GM21515 (cell line): ENCODE results near the gene ANO6.
"Not testable (repeated sequence)": the region's sequence is repeated elsewhere in the genome, so short reads cannot be mapped to it uniquely, and the experiment has no call there.

Experiments used
- ATAC-seq: cut with Tn5 transposase; IDR thresholded peaks from one replicate; pipeline ENCODE4 v1.9.1; 2021; ENCODE audit not compliant: unreplicated experiment

The ANO6 gene, protein sequence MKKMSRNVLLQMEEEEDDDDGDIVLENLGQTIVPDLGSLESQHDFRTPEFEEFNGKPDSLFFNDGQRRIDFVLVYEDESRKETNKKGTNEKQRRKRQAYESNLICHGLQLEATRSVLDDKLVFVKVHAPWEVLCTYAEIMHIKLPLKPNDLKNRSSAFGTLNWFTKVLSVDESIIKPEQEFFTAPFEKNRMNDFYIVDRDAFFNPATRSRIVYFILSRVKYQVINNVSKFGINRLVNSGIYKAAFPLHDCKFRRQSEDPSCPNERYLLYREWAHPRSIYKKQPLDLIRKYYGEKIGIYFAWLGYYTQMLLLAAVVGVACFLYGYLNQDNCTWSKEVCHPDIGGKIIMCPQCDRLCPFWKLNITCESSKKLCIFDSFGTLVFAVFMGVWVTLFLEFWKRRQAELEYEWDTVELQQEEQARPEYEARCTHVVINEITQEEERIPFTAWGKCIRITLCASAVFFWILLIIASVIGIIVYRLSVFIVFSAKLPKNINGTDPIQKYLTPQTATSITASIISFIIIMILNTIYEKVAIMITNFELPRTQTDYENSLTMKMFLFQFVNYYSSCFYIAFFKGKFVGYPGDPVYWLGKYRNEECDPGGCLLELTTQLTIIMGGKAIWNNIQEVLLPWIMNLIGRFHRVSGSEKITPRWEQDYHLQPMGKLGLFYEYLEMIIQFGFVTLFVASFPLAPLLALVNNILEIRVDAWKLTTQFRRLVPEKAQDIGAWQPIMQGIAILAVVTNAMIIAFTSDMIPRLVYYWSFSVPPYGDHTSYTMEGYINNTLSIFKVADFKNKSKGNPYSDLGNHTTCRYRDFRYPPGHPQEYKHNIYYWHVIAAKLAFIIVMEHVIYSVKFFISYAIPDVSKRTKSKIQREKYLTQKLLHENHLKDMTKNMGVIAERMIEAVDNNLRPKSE

DNA sequence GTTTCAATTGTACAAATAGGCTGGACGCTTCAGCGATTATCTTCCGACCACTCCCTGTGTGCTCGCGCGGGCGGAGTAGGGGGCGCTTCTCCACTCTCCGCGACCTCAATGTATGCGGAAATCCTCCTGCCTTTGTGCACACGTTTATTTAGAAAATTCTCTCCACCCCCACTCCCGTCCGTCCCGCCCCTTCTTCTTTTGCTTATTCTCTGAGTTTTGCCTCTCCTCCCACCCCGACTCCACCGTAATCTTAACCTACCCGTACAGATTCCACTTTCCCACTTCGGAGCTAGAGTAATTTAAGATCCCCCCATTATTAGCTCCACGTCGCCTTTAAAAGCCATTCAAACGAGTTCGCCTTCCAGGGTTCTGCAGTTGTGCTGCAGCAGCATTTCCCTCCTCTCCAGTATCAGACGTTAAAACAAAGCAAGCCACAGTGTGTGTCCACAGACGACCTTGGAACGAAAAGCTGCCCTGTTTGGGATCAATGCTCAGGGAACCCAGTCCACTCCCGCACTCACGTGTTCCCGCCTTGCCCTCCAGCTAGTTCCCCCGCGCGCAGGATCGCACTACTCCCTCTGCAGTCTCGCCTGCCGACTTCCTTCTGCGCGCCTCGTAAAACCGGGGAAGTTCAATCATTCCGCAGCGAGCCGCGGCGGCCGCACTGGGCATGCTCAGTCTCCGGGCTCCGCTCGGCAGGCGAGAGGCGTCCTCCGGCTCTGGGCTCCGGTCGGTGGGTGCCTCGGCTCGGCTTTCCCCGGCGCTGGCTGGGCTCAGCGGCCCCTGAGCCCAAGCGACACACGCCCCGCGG is at the start of gene ANO6:
ANO6 (plus strand) TSS at position 677 of the 811 bp plus-strand sequence. CDS start 227 bp downstream, outside the sequence.
- ATAC-seq: peak; percentile 73

DNA sequence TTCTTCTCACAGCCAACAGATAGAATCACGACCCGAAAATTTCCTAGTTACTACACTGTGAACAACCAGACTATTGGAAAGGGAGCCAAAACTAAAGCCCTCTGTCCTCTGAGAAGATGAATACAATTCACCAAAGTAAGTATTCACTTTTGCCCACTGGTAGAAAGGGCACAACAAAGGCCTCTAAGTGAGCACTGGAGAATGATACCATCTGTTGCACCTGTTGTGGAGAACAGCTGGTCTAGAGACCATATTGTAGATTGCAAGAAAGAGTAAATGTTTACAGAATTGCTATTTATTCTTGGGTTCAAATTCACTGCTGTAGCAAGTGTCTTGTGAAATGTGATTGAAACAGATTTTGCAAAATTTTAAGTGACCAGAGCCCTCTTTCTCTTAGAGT is 46.9 kb upstream of the ANO6 start:
- ATAC-seq: no peak

DNA sequence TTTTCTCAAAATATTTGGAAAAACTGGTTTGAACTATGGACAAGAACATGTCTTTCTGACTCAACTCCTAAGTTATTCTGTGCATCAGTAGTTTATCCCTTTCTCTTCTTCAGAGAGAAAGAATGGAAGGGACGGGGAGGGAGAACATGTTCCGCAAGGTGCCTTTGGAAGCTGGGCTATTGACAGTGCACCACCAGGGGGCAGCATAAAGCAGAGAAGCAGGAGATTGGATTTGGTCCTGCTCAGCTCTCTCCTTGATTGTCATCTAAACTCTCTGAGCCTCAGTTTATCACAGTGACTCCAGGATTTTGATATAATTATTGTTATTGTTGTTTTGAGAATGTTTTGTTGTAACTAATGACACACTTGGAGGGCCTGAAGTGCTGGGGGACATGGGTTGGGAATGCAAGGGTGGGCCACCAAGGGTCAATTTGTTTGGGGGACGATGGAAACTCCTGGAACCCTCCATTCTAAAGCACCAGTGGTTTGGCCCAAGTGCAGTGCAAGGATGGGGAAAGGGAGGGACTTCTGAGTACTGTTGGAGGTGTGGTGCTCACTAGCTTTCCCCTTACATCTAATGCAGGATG is 45.3 kb upstream of the ANO6 start:
- ATAC-seq: no peak

DNA sequence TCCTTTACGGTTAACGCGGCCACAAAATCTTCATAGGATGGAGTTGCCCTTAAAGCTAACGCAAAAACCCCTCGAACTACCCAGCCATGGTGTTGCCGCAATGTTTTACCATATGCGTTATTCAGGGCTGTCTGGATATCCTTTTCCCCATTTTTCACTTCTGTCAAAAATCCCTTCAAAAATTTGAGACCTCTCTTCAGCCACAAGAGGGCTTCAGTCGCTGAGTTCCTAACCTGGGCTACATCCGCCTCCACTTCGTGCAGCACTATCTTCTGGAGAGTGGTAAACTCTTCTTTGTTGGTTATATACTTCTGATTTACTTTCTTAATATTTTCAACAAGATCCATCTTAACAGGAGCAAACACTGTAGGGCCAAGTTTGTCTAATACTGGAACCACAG is 42.6 kb upstream of the ANO6 start:
- ATAC-seq: not testable (repeated sequence)

DNA sequence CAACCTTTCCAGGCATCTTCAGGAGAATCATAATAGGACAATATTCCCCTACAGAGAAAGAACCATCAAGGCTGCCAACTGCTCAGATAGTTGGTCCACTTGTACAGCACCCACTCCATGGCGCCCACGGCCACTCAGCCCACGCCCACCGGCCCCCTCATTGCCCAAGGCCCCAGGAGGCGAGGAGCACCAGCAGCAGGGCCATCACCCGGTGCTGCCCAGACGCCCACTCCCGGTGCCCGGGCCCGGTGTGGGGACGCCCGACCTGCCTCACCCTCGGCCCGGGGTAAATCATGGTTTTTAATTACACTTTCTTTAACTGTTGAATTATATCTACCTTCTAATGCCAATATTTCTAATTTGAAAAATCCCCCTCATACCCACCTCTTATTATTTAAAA is 41.3 kb upstream of the ANO6 start:
- no peak for ATAC-seq

DNA sequence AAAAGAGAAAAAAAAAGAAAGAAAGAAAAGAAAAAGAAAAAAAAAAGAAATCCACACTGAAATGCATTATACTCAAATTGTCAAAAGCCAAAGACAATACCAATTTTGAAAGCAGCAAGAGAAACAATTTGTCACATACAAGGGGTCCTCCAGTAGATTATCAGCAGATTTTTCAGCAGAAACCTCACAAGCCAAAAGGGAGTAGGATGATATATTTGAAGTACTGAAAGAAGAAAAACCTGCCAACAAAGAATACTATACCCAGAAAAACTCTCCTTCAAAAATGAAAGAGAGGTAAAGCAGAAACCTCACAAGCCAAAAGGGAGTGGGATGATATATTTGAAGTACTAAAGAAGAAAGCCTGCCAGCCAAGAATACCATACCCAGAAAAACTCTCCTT is 37.1 kb upstream of the ANO6 start:
- ATAC-seq: no peak

DNA sequence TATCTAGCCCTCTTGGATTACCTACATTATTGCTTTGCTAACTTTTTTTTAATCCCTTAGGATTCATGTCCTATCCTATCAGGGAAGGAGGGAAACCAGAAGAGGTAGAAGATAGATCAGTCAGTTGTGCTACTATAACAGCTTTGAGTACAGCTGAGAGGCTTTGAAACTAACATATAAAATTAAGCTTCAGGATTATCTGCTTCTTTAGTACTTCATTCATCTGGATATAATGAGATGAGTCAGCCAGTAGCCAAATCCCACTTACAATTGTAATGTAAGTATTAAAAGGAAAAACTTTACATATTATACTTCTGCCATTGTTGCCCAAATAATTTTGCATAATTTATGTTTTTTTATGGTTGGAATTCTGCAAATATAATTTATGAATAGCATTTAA is 33.4 kb upstream of the ANO6 start:
- ATAC-seq: no peak

DNA sequence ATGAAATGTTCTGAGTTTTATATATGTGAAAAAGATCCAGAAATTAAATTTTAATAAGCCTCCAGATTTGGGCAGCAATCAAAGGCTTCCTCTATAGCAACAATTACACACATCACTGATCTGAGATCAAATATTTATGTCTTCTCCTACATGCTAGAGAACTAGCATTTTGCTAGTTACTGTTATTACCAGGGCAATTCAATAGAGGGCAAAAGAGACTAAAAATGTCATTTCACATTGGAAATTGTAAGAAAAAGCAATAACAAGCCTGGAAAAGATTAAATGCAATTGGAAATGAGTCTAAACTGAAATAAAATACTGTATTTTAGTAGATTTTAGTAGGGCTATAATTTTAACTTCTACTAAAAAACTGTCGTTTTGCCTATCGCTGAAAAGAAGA is 32.6 kb upstream of the ANO6 start:
- no peak for ATAC-seq

DNA sequence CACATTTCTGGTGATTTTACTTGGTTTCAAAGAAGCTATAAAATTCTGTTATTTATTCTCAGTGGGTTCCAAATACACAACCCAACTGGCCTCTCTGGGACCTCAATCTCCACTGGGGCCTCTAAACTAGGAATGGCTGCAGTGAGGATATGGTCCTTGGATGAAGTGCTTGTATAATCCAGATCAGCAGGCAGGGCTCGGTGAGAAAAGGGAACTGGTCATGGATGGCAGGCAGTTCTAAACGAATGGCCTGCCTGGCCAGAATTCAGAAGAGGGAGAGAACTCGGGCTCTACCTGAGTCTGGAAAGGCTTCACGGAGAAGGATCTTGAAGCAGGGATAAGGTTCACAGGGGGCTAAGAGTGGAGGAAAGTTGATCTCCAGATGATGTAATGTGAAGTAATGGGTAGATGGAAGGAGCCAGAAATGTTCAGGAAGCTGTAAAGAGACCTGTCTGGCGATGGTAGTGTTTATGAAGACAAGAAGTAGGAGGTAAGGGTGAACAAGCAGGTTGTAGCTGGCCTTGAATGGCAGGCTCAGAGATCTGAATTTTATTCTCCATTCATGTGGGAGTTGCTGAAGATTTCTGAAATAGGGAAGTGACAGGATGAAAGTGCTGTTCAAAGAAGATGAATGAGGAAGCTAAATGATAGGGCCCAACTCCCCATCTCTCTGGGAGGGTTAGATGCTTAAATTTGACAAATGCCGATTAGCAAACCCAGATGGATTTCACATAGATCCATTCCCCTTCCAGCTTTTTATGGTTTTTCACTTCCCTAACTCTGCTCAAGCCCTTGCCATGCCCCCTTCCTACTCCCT is 31.5 kb upstream of the ANO6 start:
- no peak for ATAC-seq

DNA sequence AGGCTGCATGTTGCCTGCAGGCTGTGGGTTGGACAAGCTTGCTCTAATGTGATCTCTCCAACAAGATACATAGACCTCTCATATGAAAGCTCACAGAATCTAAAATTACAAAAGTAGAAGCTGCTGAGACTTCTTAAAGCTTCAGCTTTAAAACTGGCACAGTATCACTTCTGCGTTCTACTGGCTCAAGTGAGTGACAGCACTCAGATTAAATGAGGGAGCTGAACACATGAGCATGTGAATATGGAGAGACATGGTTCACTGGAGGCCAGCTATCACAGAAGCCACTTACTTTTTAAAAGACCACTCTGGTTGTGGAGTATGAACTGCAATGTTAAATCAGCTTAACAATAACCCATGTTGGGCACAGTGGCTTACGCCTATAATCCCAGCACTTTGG is 29.1 kb upstream of the ANO6 start:
- ATAC-seq: no peak

DNA sequence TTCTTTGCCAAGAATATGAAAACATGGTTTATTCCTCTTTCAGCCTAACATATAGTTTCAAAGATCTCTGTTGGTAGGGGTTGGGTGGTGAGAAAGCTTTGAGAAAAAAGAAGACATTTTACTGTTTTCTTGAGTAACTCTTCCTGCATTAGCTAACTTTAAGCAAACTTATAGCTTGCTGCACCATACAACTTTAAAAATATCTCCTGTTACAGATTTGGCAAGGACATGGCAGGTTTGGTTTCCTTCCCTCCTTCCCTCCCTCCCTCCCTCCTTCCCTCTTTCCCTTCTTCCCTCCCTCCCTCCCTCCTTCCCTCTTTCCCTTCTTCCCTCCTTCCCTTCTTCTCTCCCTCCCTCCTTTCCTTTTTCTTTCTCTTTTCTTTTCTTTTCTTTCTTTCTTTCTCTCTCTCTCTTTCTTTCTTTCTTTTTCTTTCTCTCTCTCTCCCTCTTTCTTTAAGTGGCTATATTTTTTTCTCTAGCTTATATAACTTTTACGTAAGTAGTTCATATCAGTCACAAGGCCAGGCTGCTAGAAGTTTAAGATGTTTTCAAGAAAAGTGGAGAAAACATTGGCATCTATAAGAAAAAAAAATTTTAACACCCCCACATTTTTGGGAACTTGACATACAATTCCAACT is 26.0 kb upstream of the ANO6 start:
- ATAC-seq: no peak

DNA sequence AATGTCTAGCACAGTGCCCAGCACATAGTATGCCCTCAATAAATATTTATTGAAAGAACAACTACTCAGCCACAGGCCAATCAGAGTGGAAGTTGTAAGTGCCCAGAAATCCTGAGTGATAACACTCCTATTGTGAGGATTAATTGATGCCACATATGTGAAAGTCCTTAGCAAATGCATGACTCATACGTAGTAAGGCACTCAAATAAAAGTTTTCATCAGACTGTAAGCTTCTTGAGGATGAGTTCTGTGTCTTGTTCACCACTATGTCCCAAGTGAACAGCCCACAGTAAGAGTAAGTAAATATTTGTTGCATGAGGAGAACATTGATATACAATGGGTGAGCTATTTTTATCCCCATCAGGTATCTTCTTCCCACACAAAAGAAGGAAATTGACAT is 24.7 kb upstream of the ANO6 start:
- no peak for ATAC-seq

DNA sequence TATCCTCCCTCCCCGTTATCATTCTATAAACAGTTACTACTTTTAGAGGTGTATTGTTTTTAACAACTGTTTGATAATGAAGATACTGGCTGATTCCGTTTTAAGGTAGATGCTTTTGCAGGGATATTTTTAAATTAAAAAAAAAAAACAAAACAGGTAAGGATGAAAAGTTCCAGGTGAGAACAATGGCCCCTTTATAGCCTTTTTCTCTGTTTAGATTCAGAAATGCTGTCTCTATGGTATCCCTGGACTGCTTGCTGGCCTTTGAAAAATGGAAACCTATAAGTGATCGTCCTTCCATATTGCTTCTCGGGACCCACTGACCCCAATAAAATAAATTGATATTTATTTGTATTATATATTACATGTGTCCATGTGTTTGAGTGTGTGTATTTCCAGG is 23.2 kb upstream of the ANO6 start:
- ATAC-seq: no peak

DNA sequence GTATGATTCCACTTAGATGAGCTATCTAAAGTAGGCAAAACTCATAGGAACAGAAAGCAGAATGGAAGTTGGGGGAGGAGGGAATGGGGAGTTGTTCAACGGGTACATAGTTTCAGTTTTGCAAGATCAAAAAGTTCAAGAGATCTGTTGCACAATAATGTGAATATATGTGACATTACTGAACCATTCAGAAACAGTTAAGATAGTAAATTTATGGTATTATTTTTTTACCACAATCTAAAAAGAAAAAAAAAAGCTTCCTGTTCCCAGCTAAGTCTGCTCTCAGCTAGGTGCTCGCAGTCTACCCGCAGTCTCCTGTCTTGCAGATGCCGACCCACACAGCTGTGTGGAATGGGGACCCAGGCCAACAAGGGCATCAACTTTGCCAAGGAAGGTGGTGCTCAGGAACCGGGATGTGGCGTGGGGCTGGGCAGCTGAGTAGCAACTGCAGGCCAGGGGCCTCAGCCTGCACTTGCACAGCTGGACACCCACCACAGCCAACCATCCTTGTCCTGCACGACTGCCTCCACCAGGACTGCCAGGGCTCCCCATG is 15.3 kb upstream of the ANO6 start:
- ATAC-seq: no peak

DNA sequence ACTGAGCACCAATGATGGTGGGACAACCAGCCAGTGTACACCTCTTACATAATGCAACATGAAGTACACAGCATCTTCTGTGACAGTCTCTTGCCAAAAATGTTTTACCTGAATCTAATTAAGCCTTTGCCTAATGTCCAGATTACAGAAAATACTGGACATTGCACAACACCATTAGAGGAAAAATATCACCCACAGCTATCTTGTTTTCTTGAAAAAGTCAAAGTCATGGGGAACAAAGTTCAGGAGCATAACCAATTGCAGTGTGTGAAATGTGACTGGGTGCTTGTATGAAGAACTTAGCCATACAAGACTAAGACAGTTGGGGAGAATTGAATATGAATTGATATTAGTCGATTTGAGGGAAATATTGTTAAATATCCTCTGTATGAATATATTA is 12.1 kb upstream of the ANO6 start:
- no peak for ATAC-seq

DNA sequence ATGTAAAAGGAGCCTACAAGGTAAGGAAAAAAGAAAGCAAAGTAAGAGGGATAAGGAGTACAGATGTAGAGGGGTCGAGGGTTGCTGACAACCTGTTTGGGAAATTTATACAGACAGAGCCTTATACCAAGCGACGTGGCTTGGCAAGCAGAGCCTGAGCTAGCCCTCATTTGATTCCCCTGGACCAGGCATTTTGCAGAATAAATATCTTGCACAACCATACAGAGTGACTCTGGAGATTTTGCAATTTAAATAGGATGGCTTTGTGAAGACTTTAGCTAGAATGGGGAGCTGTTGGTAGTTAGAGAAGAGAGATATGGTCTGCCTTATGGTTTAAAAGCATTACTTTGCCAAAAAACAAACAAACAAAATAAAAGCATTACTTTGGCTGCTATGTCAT is 11.1 kb upstream of the ANO6 start:
- ATAC-seq: no peak

DNA sequence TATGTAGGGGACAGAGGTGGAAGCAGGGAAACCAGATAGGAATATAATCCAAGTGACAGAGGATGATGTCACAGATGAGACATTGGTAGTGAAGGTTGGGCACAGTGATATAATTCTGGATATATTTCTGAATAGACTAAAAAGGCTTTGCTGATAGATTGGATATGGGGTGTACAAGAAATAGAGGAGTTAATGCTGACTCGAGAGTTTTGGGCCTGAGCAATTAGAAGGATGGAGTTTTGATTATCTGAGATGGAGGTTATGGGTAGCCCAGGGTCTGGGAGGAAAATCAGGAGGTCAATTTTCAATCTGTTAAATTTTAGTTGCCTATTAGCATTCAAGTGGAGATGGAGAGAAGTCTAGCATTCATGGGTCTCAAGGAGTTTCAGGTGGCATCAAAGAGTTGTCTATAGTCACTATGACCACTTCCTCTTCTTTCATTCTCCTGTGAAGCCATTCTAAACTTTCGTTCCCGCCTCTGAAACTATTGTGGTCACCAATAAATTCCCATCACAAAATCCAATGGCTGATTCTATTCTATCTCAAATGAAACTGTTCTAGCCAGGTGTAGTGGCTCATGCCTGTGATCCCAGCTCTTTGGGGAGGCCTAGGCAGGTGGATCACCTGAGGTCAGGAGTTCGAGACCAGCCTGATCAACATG is 10.6 kb upstream of the ANO6 start:
- ATAC-seq: no peak

DNA sequence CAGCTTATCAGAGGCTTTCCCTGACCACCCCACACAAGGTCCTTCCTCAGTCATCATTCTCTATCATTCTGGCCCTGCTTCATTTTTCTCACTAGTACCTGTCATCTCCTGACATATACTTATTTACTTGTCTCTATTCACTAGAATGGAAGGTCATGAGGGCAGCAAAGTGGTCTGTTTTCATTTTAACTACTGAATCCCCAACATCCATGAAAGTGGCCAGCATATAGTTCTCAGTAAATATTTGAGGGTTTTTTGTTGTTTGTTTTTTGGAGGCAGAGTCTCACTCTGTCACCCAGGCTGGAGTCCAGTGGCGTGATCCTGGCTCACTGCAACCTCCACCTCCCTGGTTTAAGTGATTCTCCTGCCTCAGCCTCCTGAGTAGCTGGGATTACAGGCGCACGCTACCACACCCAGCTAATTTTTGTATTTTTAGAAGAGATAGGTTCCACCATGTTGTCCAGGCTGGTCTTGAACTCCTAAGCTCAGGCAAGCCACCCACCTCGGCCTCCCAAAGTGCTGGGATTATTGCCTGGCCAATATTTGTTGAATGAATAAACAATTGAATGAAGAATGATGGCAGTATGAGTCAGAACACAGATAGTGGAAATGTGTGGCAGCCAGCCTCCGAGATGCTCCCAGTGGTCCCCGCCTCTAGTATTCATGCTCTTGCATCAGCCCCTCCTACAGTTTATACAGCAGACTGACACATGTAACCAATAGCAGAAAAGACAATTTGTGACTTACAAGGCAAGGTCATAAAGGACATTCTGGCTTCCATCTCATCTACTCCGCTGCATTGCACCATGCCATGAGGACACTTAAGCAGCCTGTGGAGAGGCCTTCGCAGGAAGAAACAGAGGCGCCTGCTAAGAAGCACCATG is 7.0 kb upstream of the ANO6 start:
- no peak for ATAC-seq
